Keratinocyte (primary cell): ENCODE measurements around the gene E2F1. TPM values are rescaled to one million over a fixed set of nuclear protein-coding genes. Genes with fewer than 3 reads are reported as not detected.

Source experiments
- DNase-seq: peaks from one replicate; pipeline ENCODE4 v3.0.0-alpha.2; 2011; ENCODE audit warnings: low read depth, missing footprints, low spot score
- FAIRE-seq: peaks from 2 replicates; lab custom pipeline; 2011; peaks lifted over from hg19 to GRCh38; lab: Jason Lieb, UNC
- H2AFZ ChIP-seq: 2 replicates; pipeline ENCODE4 v1.6.0; 2012; ENCODE audit warnings: low read length, control low read depth, inconsistent platforms; ENCODE audit not compliant: control insufficient read depth
- H3K27ac ChIP-seq: 2 replicates; pipeline ENCODE4 v1.5.1; 2011; ENCODE audit warnings: low read length; ENCODE audit not compliant: control insufficient read depth, insufficient read depth
- H3K27me3 ChIP-seq: 3 replicates; pipeline ENCODE4 v1.6.0; 2011; ENCODE audit warnings: low read length; ENCODE audit not compliant: control insufficient read depth, insufficient read depth; ENCODE audit errors: extremely low read depth
- H3K36me3 ChIP-seq, 2 experiments: 2 replicates in 1 of 2; 3 replicates in 1 of 2; pipeline ENCODE4 v1.5.1; 2011; ENCODE audit warnings: low read length in 2 of 2, mild to moderate bottlenecking in 1 of 2; ENCODE audit not compliant: control insufficient read depth in 2 of 2, insufficient read depth in 2 of 2; ENCODE audit errors: extremely low read depth in 1 of 2
- H3K4me1 ChIP-seq: 3 replicates; pipeline ENCODE4 v1.5.1; 2011; ENCODE audit warnings: low read length; ENCODE audit not compliant: control insufficient read depth, insufficient read depth; ENCODE audit errors: extremely low read depth
- H3K4me2 ChIP-seq: 3 replicates; pipeline ENCODE4 v1.6.0; 2011; ENCODE audit warnings: low read depth, low read length; ENCODE audit not compliant: control insufficient read depth, insufficient read depth; ENCODE audit errors: extremely low read depth
- H3K4me3 ChIP-seq, 3 experiments: fragments of 200-600 bp in 1 of 3; sonication (generic) in 1 of 3; 2 replicates in 2 of 3; 3 replicates in 1 of 3; pipeline ENCODE4 v1.5.1; 2011 to 2016; ENCODE audit warnings: low read length in 3 of 3, mild to moderate bottlenecking in 3 of 3, control low read depth in 2 of 3, inconsistent platforms in 1 of 3, low read depth in 1 of 3, mixed read lengths in 1 of 3, mixed run types in 1 of 3, moderate library complexity in 1 of 3; ENCODE audit not compliant: control insufficient read depth in 2 of 3, insufficient read depth in 2 of 3; ENCODE audit errors: extremely low read depth in 1 of 3
- H3K79me2 ChIP-seq: 2 replicates; pipeline ENCODE4 v1.6.0; 2012; ENCODE audit warnings: low read length; ENCODE audit not compliant: control insufficient read depth, insufficient read depth
- H3K9ac ChIP-seq: 3 replicates; pipeline ENCODE4 v1.6.0; 2011; ENCODE audit warnings: low read length; ENCODE audit not compliant: control insufficient read depth, insufficient read depth; ENCODE audit errors: extremely low read depth
- H3K9me1 ChIP-seq: 3 replicates; pipeline ENCODE4 v1.6.0; 2011; ENCODE audit warnings: low read length; ENCODE audit not compliant: control insufficient read depth, insufficient read depth; ENCODE audit errors: extremely low read depth
- H3K9me3 ChIP-seq: 2 replicates; pipeline ENCODE4 v1.5.1; 2012; ENCODE audit warnings: low read depth, low read length; ENCODE audit not compliant: control insufficient read depth
- H4K20me1 ChIP-seq: 3 replicates; pipeline ENCODE4 v1.6.0; 2011; ENCODE audit warnings: low read length; ENCODE audit not compliant: control insufficient read depth, insufficient read depth; ENCODE audit errors: extremely low read depth
- EZH2 ChIP-seq: IDR thresholded peaks from one replicate; pipeline ENCODE4 v1.6.1; 2012; ENCODE audit warnings: inconsistent platforms, mild to moderate bottlenecking, low read length, moderate library complexity
- dilution Hi-C: fragments of 300-500 bp; cut with MboI; formaldehyde crosslinking; loops from one replicate; pipeline ENCODE4 v1.7.0; 2020; ENCODE audit warnings: low sequenced_read_pairs; ENCODE audit not compliant: extremely low pct_ligation_motif_present
- polyA plus RNA-seq, 5 experiments: library from polyadenylated mRNA; depleted of rRNA in 3 of 5; stranded (reverse) in 3 of 5; stranded (forward) in 1 of 5; unstranded in 1 of 5; fragments of >200 nt; gene quantifications; 1 replicate in 1 of 5; 2 replicates in 3 of 5; 3 replicates in 1 of 5; pipeline versions ENCODE4 v1.2.1 to v1.2.3, GENCODE V29; 2011 to 2012; ENCODE audit warnings: missing spikeins in 2 of 5, low read depth in 1 of 5, low replicate concordance in 1 of 5
- TF ChIP-seq, protein P1 (sequence below), 3 experiments: IDR thresholded peaks in 1 of 3; conservative IDR thresholded peaks in 1 of 3; optimal IDR thresholded peaks in 1 of 3; 2 replicates in 2 of 3; 3 replicates in 1 of 3; pipeline versions ENCODE3 to v1.5.1; 2011; ENCODE audit warnings: low read length in 3 of 3, mild to moderate bottlenecking in 3 of 3, moderate library complexity in 2 of 3, control low read depth in 1 of 3, inconsistent platforms in 1 of 3; ENCODE audit not compliant: insufficient read depth in 2 of 3; ENCODE audit errors: extremely low read depth in 1 of 3

The E2F1 gene
- polyA plus RNA-seq, 1 donor (not counting 4 experiments of a cell fraction or from before 2014, with no cell fraction given) = 2.8 TPM

DNA sequence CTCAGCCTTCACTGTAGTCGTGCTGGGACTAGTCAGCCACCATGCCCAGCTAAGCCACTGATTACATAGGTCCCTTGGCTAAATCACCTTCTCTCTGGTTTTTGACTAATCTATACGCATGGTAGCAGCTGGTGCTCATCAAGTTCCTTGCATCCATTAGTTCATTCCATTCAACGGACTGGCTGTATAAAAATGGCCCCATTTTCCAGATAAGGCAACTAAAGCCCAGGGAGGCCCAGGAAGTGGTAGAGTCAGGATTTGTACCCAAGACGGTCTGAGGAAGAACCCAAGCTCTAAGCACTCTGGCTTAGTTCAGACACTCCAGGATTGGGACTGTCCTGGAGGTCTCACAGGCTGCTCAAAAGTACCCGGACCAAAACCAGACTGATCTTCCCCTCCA lies 4.9 kb downstream of the E2F1 start:
- no peak for TF ChIP-seq EZH2
- TF ChIP-seq, protein P1, sequence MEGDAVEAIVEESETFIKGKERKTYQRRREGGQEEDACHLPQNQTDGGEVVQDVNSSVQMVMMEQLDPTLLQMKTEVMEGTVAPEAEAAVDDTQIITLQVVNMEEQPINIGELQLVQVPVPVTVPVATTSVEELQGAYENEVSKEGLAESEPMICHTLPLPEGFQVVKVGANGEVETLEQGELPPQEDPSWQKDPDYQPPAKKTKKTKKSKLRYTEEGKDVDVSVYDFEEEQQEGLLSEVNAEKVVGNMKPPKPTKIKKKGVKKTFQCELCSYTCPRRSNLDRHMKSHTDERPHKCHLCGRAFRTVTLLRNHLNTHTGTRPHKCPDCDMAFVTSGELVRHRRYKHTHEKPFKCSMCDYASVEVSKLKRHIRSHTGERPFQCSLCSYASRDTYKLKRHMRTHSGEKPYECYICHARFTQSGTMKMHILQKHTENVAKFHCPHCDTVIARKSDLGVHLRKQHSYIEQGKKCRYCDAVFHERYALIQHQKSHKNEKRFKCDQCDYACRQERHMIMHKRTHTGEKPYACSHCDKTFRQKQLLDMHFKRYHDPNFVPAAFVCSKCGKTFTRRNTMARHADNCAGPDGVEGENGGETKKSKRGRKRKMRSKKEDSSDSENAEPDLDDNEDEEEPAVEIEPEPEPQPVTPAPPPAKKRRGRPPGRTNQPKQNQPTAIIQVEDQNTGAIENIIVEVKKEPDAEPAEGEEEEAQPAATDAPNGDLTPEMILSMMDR (optimal IDR thresholded peaks at IDR 0.05 in 1 of 3, IDR thresholded peaks at IDR 0.05 in 1 of 3, conservative IDR thresholded peaks at IDR 0.05 in 1 of 3; ENCODE audit: extremely low read depth in 1 of 3, insufficient read depth in 2 of 3, low read length in 3 of 3) = no peak
- FAIRE-seq (no peak), DNase-seq (no peak)
- H3K4me2 ChIP-seq = no peak overlapping the region
- H3K9me3 ChIP-seq = no peaks in the 10 kb centered on the region
- H2AFZ ChIP-seq = no peak overlapping the region
- no peaks in the 10 kb centered on the region for H3K9me1 ChIP-seq
- H3K4me3 ChIP-seq = no peak overlapping the region
- peaks cover 12% of the 10 kb centered on the region for H3K79me2 ChIP-seq
- no peaks in the 10 kb centered on the region for H3K36me3 ChIP-seq
- dilution Hi-C loops = no loop called here
- no peaks in the 10 kb centered on the region for H4K20me1 ChIP-seq
- no peak overlapping the region for H3K27ac ChIP-seq
- no peak overlapping the region for H3K9ac ChIP-seq
- peaks cover 11% of the 10 kb centered on the region for H3K4me1 ChIP-seq
- H3K27me3 ChIP-seq = no peaks in the 10 kb centered on the region

DNA sequence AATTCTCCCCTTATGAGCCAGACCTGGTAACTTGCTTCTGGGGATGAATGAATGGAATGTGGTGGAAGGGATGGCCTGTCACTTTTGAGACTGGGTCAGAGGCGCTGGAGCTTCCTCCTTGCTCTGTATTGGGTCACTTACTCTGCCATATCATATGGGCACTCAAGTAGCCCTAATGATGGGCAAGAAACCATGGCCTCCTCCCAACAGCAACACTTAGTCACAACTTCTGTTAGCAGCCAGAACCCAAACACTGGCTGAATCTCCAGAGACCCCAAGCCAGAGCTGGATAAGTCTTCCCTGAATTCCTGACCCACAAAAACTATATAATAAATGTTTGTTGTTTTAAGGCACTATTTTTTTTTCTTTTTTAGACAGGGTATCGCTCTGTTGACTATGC lies 5.5 kb downstream of the E2F1 start:
- H3K4me2 ChIP-seq = no peak overlapping the region
- H3K4me1 ChIP-seq = peaks cover 11% of the 10 kb centered on the region
- H3K27me3 ChIP-seq = no peaks in the 10 kb centered on the region
- no peak overlapping the region for H3K4me3 ChIP-seq
- FAIRE-seq = no peak
- H3K27ac ChIP-seq = no peak overlapping the region
- no peak overlapping the region for H2AFZ ChIP-seq
- no peaks in the 10 kb centered on the region for H4K20me1 ChIP-seq
- no peaks in the 10 kb centered on the region for H3K9me1 ChIP-seq
- H3K36me3 ChIP-seq = no peaks in the 10 kb centered on the region
- no peaks in the 10 kb centered on the region for H3K9me3 ChIP-seq
- dilution Hi-C loops = no loop called here
- H3K79me2 ChIP-seq = peaks cover 12% of the 10 kb centered on the region
- no peak for DNase-seq
- H3K9ac ChIP-seq = no peak overlapping the region
- TF ChIP-seq EZH2 = no peak
- TF ChIP-seq, protein P1 (optimal IDR thresholded peaks at IDR 0.05 in 1 of 3, IDR thresholded peaks at IDR 0.05 in 1 of 3, conservative IDR thresholded peaks at IDR 0.05 in 1 of 3; ENCODE audit: extremely low read depth in 1 of 3, insufficient read depth in 2 of 3, low read length in 3 of 3) = no peak
